Neural cell (in vitro differentiated cells): Measurements from ENCODE around the gene COPS7B. TPM values are rescaled to one million over a fixed set of nuclear protein-coding genes. Genes with fewer than 3 reads are reported as not detected.

Source experiments
- H2AFZ ChIP-seq: fragments of 200-600, 300-800 bp; sonication (generic), shearing (Covaris generic); 2 replicates; pipeline ENCODE4 v1.6.0; 2014; ENCODE audit warnings: low read depth, mild to moderate bottlenecking, antibody characterized with exemption, low read length, moderate library complexity
- H3F3A ChIP-seq: fragments of 200-600 bp; shearing (Covaris generic); 2 replicates; pipeline ENCODE4 v1.6.1; 2016; ENCODE audit warnings: mild to moderate bottlenecking, moderate library complexity, mixed read lengths, antibody characterized with exemption, low read length; ENCODE audit not compliant: insufficient read depth, poor library complexity, severe bottlenecking
- H3K27ac ChIP-seq: fragments of 200-600, 300-800 bp; sonication (generic), shearing (Covaris generic); 2 replicates; pipeline ENCODE4 v1.5.1; 2014; ENCODE audit warnings: mild to moderate bottlenecking, low read length, moderate library complexity
- H3K27me3 ChIP-seq: fragments of 300-800, 200-600 bp; sonication (generic), shearing (Covaris generic); 2 replicates; pipeline ENCODE4 v1.6.0; 2014; ENCODE audit warnings: mild to moderate bottlenecking, low read depth, low read length, moderate library complexity; ENCODE audit not compliant: insufficient read depth
- H3K36me3 ChIP-seq: fragments of 300-800, 200-600 bp; sonication (generic), shearing (Covaris generic); 2 replicates; pipeline ENCODE4 v1.5.1; 2014; ENCODE audit warnings: mild to moderate bottlenecking, antibody characterized with exemption, low read length, moderate library complexity; ENCODE audit not compliant: insufficient read depth
- H3K4me2 ChIP-seq: fragments of 300-800, 200-600 bp; sonication (generic), shearing (Covaris generic); 2 replicates; pipeline ENCODE4 v1.6.0; 2014; ENCODE audit warnings: mild to moderate bottlenecking, low read length
- H3K4me3 ChIP-seq: fragments of 300-800, 200-600 bp; sonication (generic), shearing (Covaris generic); 2 replicates; pipeline ENCODE4 v1.5.1; 2014; ENCODE audit warnings: mild to moderate bottlenecking, low read length, moderate library complexity
- H3K79me2 ChIP-seq: fragments of 200-600 bp; shearing (Covaris generic); replicated peaks from 2 replicates; pipeline ENCODE4 v1.6.0; 2014; ENCODE audit warnings: mild to moderate bottlenecking, low read length, moderate library complexity; ENCODE audit not compliant: insufficient read depth
- H3K9ac ChIP-seq: fragments of 300-800, 200-600 bp; sonication (generic), shearing (Covaris generic); 2 replicates; pipeline ENCODE4 v1.6.1; 2016; ENCODE audit warnings: mild to moderate bottlenecking, low read length, mixed read lengths
- H3K9me2 ChIP-seq: fragments of 200-600 bp; shearing (Covaris generic); 2 replicates; pipeline ENCODE4 v1.6.1; 2016; ENCODE audit warnings: mild to moderate bottlenecking, low read length, mixed read lengths; ENCODE audit not compliant: insufficient read depth
- H3K9me3 ChIP-seq: fragments of 200-600, 300-800 bp; sonication (generic), shearing (Covaris generic); 2 replicates; pipeline ENCODE4 v1.6.1; 2016; ENCODE audit warnings: mild to moderate bottlenecking, mixed run types, low read length, moderate library complexity, mixed read lengths
- H4K20me1 ChIP-seq: fragments of 200-600 bp; shearing (Covaris generic); 2 replicates; pipeline ENCODE4 v1.6.1; 2016; ENCODE audit warnings: mild to moderate bottlenecking, mixed run types; ENCODE audit not compliant: insufficient read depth
- CTCF ChIP-seq: fragments of 450-650 bp; IDR thresholded peaks from 2 replicates; pipeline ENCODE4 v1.5.1; 2014; ENCODE audit warnings: antibody characterized with exemption, mild to moderate bottlenecking, moderate library complexity; ENCODE audit not compliant: poor library complexity, severe bottlenecking
- EP300 ChIP-seq: fragments of 450-650 bp; conservative IDR thresholded peaks from 2 replicates; pipeline ENCODE4 v1.6.1; 2014; ENCODE audit warnings: antibody characterized with exemption, mild to moderate bottlenecking, moderate library complexity; ENCODE audit not compliant: poor library complexity, severe bottlenecking
- EZH2 ChIP-seq: fragments of 200-600, 300-800 bp; shearing (Covaris generic), sonication (generic); IDR thresholded peaks from 2 replicates; pipeline ENCODE4 v1.6.1; 2014; ENCODE audit warnings: antibody characterized with exemption, low read length, borderline replicate concordance, mild to moderate bottlenecking; ENCODE audit not compliant: insufficient read depth, poor library complexity, severe bottlenecking
- MXI1 ChIP-seq: fragments of 450-650 bp; conservative IDR thresholded peaks from 2 replicates; pipeline ENCODE4 v1.6.1; 2014; ENCODE audit warnings: antibody characterized with exemption, mild to moderate bottlenecking; ENCODE audit not compliant: poor library complexity, severe bottlenecking
- POLR2AphosphoS5 ChIP-seq: IDR thresholded peaks from 2 replicates; pipeline ENCODE4 v1.6.1; 2012
- RAD21 ChIP-seq: fragments of 450-650 bp; conservative IDR thresholded peaks from 2 replicates; pipeline ENCODE4 v1.6.1; 2014; ENCODE audit warnings: antibody characterized with exemption, mild to moderate bottlenecking, moderate library complexity
- REST ChIP-seq: IDR thresholded peaks from 2 replicates; pipeline ENCODE4 v1.6.1; 2012; ENCODE audit warnings: borderline replicate concordance
- SMC3 ChIP-seq: fragments of 450-650 bp; conservative IDR thresholded peaks from 2 replicates; pipeline ENCODE4 v1.6.1; 2014; ENCODE audit warnings: antibody characterized with exemption, mild to moderate bottlenecking, moderate library complexity; ENCODE audit not compliant: poor library complexity
- TAF1 ChIP-seq: IDR thresholded peaks from 2 replicates; pipeline ENCODE4 v1.6.1; 2012; ENCODE audit warnings: low read depth
- polyA plus RNA-seq: library from polyadenylated mRNA; depleted of rRNA; stranded (reverse); fragments of >200 nt; gene quantifications from 2 replicates; pipeline ENCODE4 v1.2.3, GENCODE V29; 2014

COPS7B gene
- polyA plus RNA-seq, 1 donor from 2014 or later, result 23.8 TPM

GRCh38 chr2:231764760-231765159 is 21.5 kb upstream of the COPS7B start:
- H3K27ac ChIP-seq, result no peak overlapping the region
- TF ChIP-seq EP300 (no peak), CTCF (no peak), SMC3 (no peak), EZH2 (no peak)
- H3K9me3 ChIP-seq, result no peaks in the 10 kb centered on the region

GRCh38 chr2:231765496-231765929 is 20.7 kb upstream of the COPS7B start:
- Histone ChIP-seq H3K79me2 (no peaks in the 10 kb centered on the region), H3K4me2 (no peak overlapping the region), H3K9ac (no peak overlapping the region), H3K4me3 (no peak overlapping the region), H3K9me3 (no peaks in the 10 kb centered on the region), H3F3A (no peaks in the 10 kb centered on the region), H4K20me1 (no peaks in the 10 kb centered on the region), H3K36me3 (no peaks in the 10 kb centered on the region), H3K9me2 (no peaks in the 10 kb centered on the region), H3K27me3 (no peaks in the 10 kb centered on the region), H3K27ac (no peak overlapping the region), H2AFZ (no peak overlapping the region)
- no peak for TF ChIP-seq REST
- no peak for TF ChIP-seq RAD21
- TF ChIP-seq MXI1, result no peak
- no peak for TF ChIP-seq CTCF
- TF ChIP-seq TAF1, result no peak
- no peak for TF ChIP-seq POLR2AphosphoS5
- no peak for TF ChIP-seq EZH2
- no peak for TF ChIP-seq SMC3
- no peak for TF ChIP-seq EP300

More at GRCh38 chr2:231764760-231765159, 21.5 kb upstream of the COPS7B start:
- no peak overlapping the region for H2AFZ ChIP-seq
- H3K9me2 ChIP-seq, result no peaks in the 10 kb centered on the region
- H3F3A ChIP-seq, result no peaks in the 10 kb centered on the region
- H3K9ac ChIP-seq, result no peak overlapping the region
- no peaks in the 10 kb centered on the region for H3K36me3 ChIP-seq
- no peaks in the 10 kb centered on the region for H3K27me3 ChIP-seq
- no peak overlapping the region for H3K4me2 ChIP-seq
- H3K4me3 ChIP-seq, result no peak overlapping the region
- no peaks in the 10 kb centered on the region for H4K20me1 ChIP-seq
- H3K79me2 ChIP-seq, result no peaks in the 10 kb centered on the region
